CD8-positive, alpha-beta memory T cell (primary cell): Measurements from ENCODE around the gene WNT7A. TPM values are rescaled to one million over a fixed set of nuclear protein-coding genes. Genes with fewer than 3 reads are reported as not detected.
A peak's percentile ranks its signal among the peaks of the same experiment; 100 is the strongest.

ENCODE experiments used
- CTCF ChIA-PET: fragments of 350-600 bp; sonication (Branson Sonifier 250); formaldehyde crosslinking; loops from one replicate; lab custom pipeline; 2021; ENCODE audit warnings: antibody characterized with exemption; lab: Charles Lee
- POLR2A ChIA-PET: fragments of 350-600 bp; sonication (Branson Sonifier 250); formaldehyde crosslinking; loops from one replicate; lab custom pipeline; 2021; ENCODE audit warnings: antibody characterized with exemption; lab: Charles Lee
- DNase-seq, 5 donors: peaks; one replicate each; pipeline versions ENCODE4 v3.0.0 to v3.0.0-alpha.2; 2020 to 2022; ENCODE audit warnings: mixed read lengths in 1 of 5
- H3K27ac ChIP-seq: one replicate; pipeline ENCODE4 v1.7.0; 2013; ENCODE audit warnings: low read depth, mild to moderate bottlenecking, low read length, moderate library complexity
- H3K27me3 ChIP-seq: 2 replicates; pipeline ENCODE4 v1.7.0; 2013; ENCODE audit warnings: low read length, mild to moderate bottlenecking; ENCODE audit not compliant: insufficient read depth, poor library complexity, severe bottlenecking
- H3K36me3 ChIP-seq: 2 replicates; pipeline ENCODE4 v1.7.0; 2013; ENCODE audit warnings: mild to moderate bottlenecking, low read length, moderate library complexity; ENCODE audit not compliant: insufficient read depth
- H3K4me1 ChIP-seq: 2 replicates; pipeline ENCODE4 v1.7.0; 2013; ENCODE audit warnings: mild to moderate bottlenecking, low read length, moderate library complexity; ENCODE audit not compliant: insufficient read depth
- H3K4me3 ChIP-seq: 2 replicates; pipeline ENCODE4 v1.7.0; 2013; ENCODE audit warnings: mild to moderate bottlenecking, low read length
- H3K9me3 ChIP-seq: 2 replicates; pipeline ENCODE4 v1.7.0; 2013; ENCODE audit warnings: mild to moderate bottlenecking, low read length
- H3K27ac Mint-ChIP-seq, 8 donors: one replicate each; pipeline ENCODE4 v1.8.0; 2020 to 2021; ENCODE audit warnings: mixed read lengths in 8 of 8, mild to moderate bottlenecking in 6 of 8, inconsistent platforms in 3 of 8, moderate library complexity in 3 of 8
- H3K27me3 Mint-ChIP-seq, 2 donors: one replicate each; pipeline ENCODE4 v1.8.0; 2020 to 2021; ENCODE audit warnings: mixed read lengths in 2 of 2, mild to moderate bottlenecking in 1 of 2, moderate library complexity in 1 of 2
- H3K36me3 Mint-ChIP-seq, 3 donors: one replicate each; pipeline ENCODE4 v1.8.0; 2020 to 2021; ENCODE audit warnings: mixed read lengths in 3 of 3, inconsistent platforms in 1 of 3, mild to moderate bottlenecking in 1 of 3
- H3K4me1 Mint-ChIP-seq, 3 donors: one replicate each; pipeline ENCODE4 v1.8.0; 2020 to 2021; ENCODE audit warnings: mixed read lengths in 3 of 3, inconsistent platforms in 1 of 3, mild to moderate bottlenecking in 1 of 3
- H3K4me3 Mint-ChIP-seq, 7 donors: one replicate each; pipeline ENCODE4 v1.8.0; 2020 to 2021; ENCODE audit warnings: mixed read lengths in 7 of 7, mild to moderate bottlenecking in 6 of 7, moderate library complexity in 4 of 7, inconsistent platforms in 2 of 7
- H3K9me3 Mint-ChIP-seq, 5 donors: one replicate each; pipeline ENCODE4 v1.8.0; 2020 to 2022; ENCODE audit warnings: mixed read lengths in 5 of 5, mild to moderate bottlenecking in 3 of 5, moderate library complexity in 2 of 5, inconsistent platforms in 1 of 5
- polyA plus RNA-seq: library from polyadenylated mRNA; unstranded; fragments of 300-500 nt; fragmentation: Illumina TruSeq; gene quantifications from one replicate; pipeline ENCODE4 v1.2.3, GENCODE V29; 2021
- total RNA-seq, 2 experiments: library from RNA; stranded (reverse); gene quantifications; one replicate each; pipeline ENCODE4 v1.2.3, GENCODE V29; 2021

Gene WNT7A
- total and polyA plus RNA-seq, 3 experiments from 2014 or later, result 0.31 to 1.5 (median 0.38) TPM

GRCh38 chr3:13856006-13856405, 23.9 kb downstream of the WNT7A start:
- Mint-ChIP-seq H3K4me1 (peaks cover 0 to 18% (median 2%) of the 10 kb centered on the region in 3 donors), H3K27me3 (peaks cover 23 to 36% of the 10 kb centered on the region in 2 donors), H3K9me3 (peaks cover 0 to 2% (median 0%) of the 10 kb centered on the region in 5 donors), H3K27ac (no peak overlapping the region), H3K36me3 (peaks cover 0 to 5% (median 0%) of the 10 kb centered on the region in 3 donors), H3K4me3 (no peak overlapping the region)
- no peaks in the 10 kb centered on the region for H3K9me3 ChIP-seq
- no peak overlapping the region for H3K4me3 ChIP-seq
- no peak for DNase-seq
- H3K27ac ChIP-seq, result no peak overlapping the region
- H3K4me1 ChIP-seq, result no peaks in the 10 kb centered on the region
- CTCF ChIA-PET, result interaction anchor here (0.6 kb wide), 1 partner anchor 24 kb away, joined by 3 read pairs; the partner anchor contains the start of gene WNT7A
- no peaks in the 10 kb centered on the region for H3K27me3 ChIP-seq
- POLR2A ChIA-PET, result interaction anchor here (0.6 kb wide), 1 partner anchor 21 kb away, joined by 5 read pairs; no protein-coding TSS in a partner anchor
- no peaks in the 10 kb centered on the region for H3K36me3 ChIP-seq

GRCh38 chr3:13854492-13854891, 25.4 kb downstream of the WNT7A start:
- ChIA-PET POLR2A (no interaction called here), CTCF (interaction anchor here (1.8 kb wide), 1 partner anchor 26 kb away, joined by 6 read pairs; the partner anchor contains the start of gene WNT7A)
- H3K27ac ChIP-seq, result no peak overlapping the region
- no peaks in the 10 kb centered on the region for H3K36me3 ChIP-seq
- no peaks in the 10 kb centered on the region for H3K9me3 ChIP-seq
- no peaks in the 10 kb centered on the region for H3K27me3 ChIP-seq
- H3K4me3 ChIP-seq, result no peak overlapping the region
- Mint-ChIP-seq H3K27ac (no peak overlapping the region), H3K27me3 (peaks cover 17 to 35% of the 10 kb centered on the region in 2 donors), H3K4me1 (peaks cover 2 to 18% (median 2%) of the 10 kb centered on the region in 3 donors), H3K4me3 (no peak overlapping the region), H3K9me3 (peaks cover 0 to 2% (median 0%) of the 10 kb centered on the region in 5 donors), H3K36me3 (peaks cover 0 to 7% (median 2%) of the 10 kb centered on the region in 3 donors)
- DNase-seq, result no peak
- H3K4me1 ChIP-seq, result no peaks in the 10 kb centered on the region

- no peak overlapping the region for H3K27ac Mint-ChIP-seq
Observed at GRCh38 chr3:13853978-13854296, 25.9 kb downstream of the WNT7A start.

GRCh38 chr3:13853256-13853977, 26.5 kb downstream of the WNT7A start:
- Histone ChIP-seq H3K4me3 (no peak overlapping the region), H3K36me3 (no peaks in the 10 kb centered on the region), H3K27ac (no peak overlapping the region), H3K27me3 (no peaks in the 10 kb centered on the region), H3K4me1 (no peaks in the 10 kb centered on the region), H3K9me3 (no peaks in the 10 kb centered on the region)
- Mint-ChIP-seq H3K4me3 (no peak overlapping the region), H3K9me3 (no peaks in the 10 kb centered on the region), H3K36me3 (peaks cover 0 to 7% (median 5%) of the 10 kb centered on the region in 3 donors), H3K4me1 (peaks cover 2 to 18% (median 5%) of the 10 kb centered on the region in 3 donors), H3K27me3 (peaks cover 17 to 33% of the 10 kb centered on the region in 2 donors), H3K27ac (peak overlapping the region in 2 of 8 donors; percentile 24 to 28)
- ChIA-PET CTCF (interaction anchor here (1.8 kb wide), 1 partner anchor 27 kb away, joined by 6 read pairs; the partner anchor contains the start of gene WNT7A), POLR2A (no interaction called here)
- no peak for DNase-seq

More at GRCh38 chr3:13853978-13854296, 25.9 kb downstream of the WNT7A start:
- Histone ChIP-seq H3K27ac (no peak overlapping the region), H3K4me3 (no peak overlapping the region), H3K27me3 (no peaks in the 10 kb centered on the region), H3K4me1 (no peaks in the 10 kb centered on the region), H3K9me3 (no peaks in the 10 kb centered on the region), H3K36me3 (no peaks in the 10 kb centered on the region)
- peaks cover 2 to 18% (median 5%) of the 10 kb centered on the region in 3 donors for H3K4me1 Mint-ChIP-seq
- H3K36me3 Mint-ChIP-seq, result peaks cover 0 to 7% (median 5%) of the 10 kb centered on the region in 3 donors
- POLR2A ChIA-PET, result no interaction called here
- H3K27me3 Mint-ChIP-seq, result peaks cover 17 to 35% of the 10 kb centered on the region in 2 donors
- CTCF ChIA-PET, result interaction anchor here (1.8 kb wide), 1 partner anchor 27 kb away, joined by 6 read pairs; the partner anchor contains the start of gene WNT7A
- no peak for DNase-seq
- H3K9me3 Mint-ChIP-seq, result no peaks in the 10 kb centered on the region
- no peak overlapping the region for H3K4me3 Mint-ChIP-seq

GRCh38 chr3:13852638-13853009, 27.2 kb downstream of the WNT7A start:
- Histone ChIP-seq H3K9me3 (no peaks in the 10 kb centered on the region), H3K4me3 (no peak overlapping the region), H3K4me1 (no peaks in the 10 kb centered on the region), H3K36me3 (no peaks in the 10 kb centered on the region), H3K27me3 (no peaks in the 10 kb centered on the region), H3K27ac (no peak overlapping the region)
- no peaks in the 10 kb centered on the region for H3K9me3 Mint-ChIP-seq
- DNase-seq, result no peak
- no peak overlapping the region for H3K4me3 Mint-ChIP-seq
- CTCF ChIA-PET, result no interaction called here
- POLR2A ChIA-PET, result no interaction called here
- peaks cover 2 to 18% (median 5%) of the 10 kb centered on the region in 3 donors for H3K4me1 Mint-ChIP-seq
- H3K27me3 Mint-ChIP-seq, result peaks cover 17 to 31% of the 10 kb centered on the region in 2 donors
- no peak overlapping the region for H3K27ac Mint-ChIP-seq
- peaks cover 0 to 7% (median 5%) of the 10 kb centered on the region in 3 donors for H3K36me3 Mint-ChIP-seq

- Mint-ChIP-seq H3K4me1 (peaks cover 2 to 18% (median 5%) of the 10 kb centered on the region in 3 donors), H3K9me3 (no peaks in the 10 kb centered on the region), H3K27ac (no peak overlapping the region), H3K27me3 (peaks cover 16 to 26% of the 10 kb centered on the region in 2 donors), H3K36me3 (peaks cover 0 to 7% (median 5%) of the 10 kb centered on the region in 3 donors), H3K4me3 (no peak overlapping the region)
- H3K36me3 ChIP-seq, result no peaks in the 10 kb centered on the region
- H3K27ac ChIP-seq, result no peak overlapping the region
- ChIA-PET CTCF (no interaction called here), POLR2A (no interaction called here)
- H3K9me3 ChIP-seq, result no peaks in the 10 kb centered on the region
- H3K4me3 ChIP-seq, result no peak overlapping the region
- H3K27me3 ChIP-seq, result no peaks in the 10 kb centered on the region
- no peak for DNase-seq
- no peaks in the 10 kb centered on the region for H3K4me1 ChIP-seq
Observed at GRCh38 chr3:13851997-13852637, 27.8 kb downstream of the WNT7A start.

- POLR2A ChIA-PET, result no interaction called here
- H3K4me1 Mint-ChIP-seq, result peaks cover 2 to 18% (median 5%) of the 10 kb centered on the region in 3 donors
- H3K36me3 ChIP-seq, result no peaks in the 10 kb centered on the region
- no peaks in the 10 kb centered on the region for H3K27me3 ChIP-seq
- H3K9me3 ChIP-seq, result no peaks in the 10 kb centered on the region
- no peak overlapping the region for H3K27ac Mint-ChIP-seq
- no peaks in the 10 kb centered on the region for H3K9me3 Mint-ChIP-seq
- no peak overlapping the region for H3K27ac ChIP-seq
- peaks cover 0 to 7% (median 5%) of the 10 kb centered on the region in 3 donors for H3K36me3 Mint-ChIP-seq
- H3K4me1 ChIP-seq, result no peaks in the 10 kb centered on the region
- H3K27me3 Mint-ChIP-seq, result peaks cover 9 to 17% of the 10 kb centered on the region in 2 donors
- H3K4me3 Mint-ChIP-seq, result no peak overlapping the region
- CTCF ChIA-PET, result no interaction called here
- no peak overlapping the region for H3K4me3 ChIP-seq
- no peak for DNase-seq
Observed at GRCh38 chr3:13851091-13851849, 28.6 kb downstream of the WNT7A start.
